Omental fat pad (tissue), 4 donors: Measurements from ENCODE around the gene PITX1. TPM values are rescaled to one million over a fixed set of nuclear protein-coding genes. Genes with fewer than 3 reads are reported as not detected.

Experiments
- ATAC-seq: fragments of 150-250 bp; one replicate; pipeline ENCODE4 v1.9.1; 2016; ENCODE audit warnings: mild to moderate bottlenecking, moderate library complexity; ENCODE audit not compliant: low FRiP score
- DNase-seq: peaks from one replicate; pipeline ENCODE4 v3.0.0-alpha.2; 2019; ENCODE audit warnings: low spot score
- CTCF ChIP-seq, 3 donors: fragments of 450-650 bp; IDR thresholded peaks; one replicate each; pipeline ENCODE4 v1.5.1; 2016 to 2017; ENCODE audit warnings: antibody characterized with exemption in 3 of 3, mild to moderate bottlenecking in 3 of 3, moderate library complexity in 2 of 3
- total RNA-seq, 4 donors: library from RNA; depleted of rRNA; stranded (reverse); fragments of >200 nt; gene quantifications; one replicate each; pipeline ENCODE4 v1.1.0, GENCODE V29; 2016

The PITX1 gene
- total RNA-seq, 4 donors from 2014 or later, result 0.74 to 3.7 (median 1.2) TPM; not detected in 1

GRCh38 chr5:135067587-135067986, 33.6 kb upstream of the PITX1 start:
- no peak for DNase-seq
- ATAC-seq, result no peak
- TF ChIP-seq CTCF (IDR thresholded peaks at IDR 0.05), result no peak

DNA sequence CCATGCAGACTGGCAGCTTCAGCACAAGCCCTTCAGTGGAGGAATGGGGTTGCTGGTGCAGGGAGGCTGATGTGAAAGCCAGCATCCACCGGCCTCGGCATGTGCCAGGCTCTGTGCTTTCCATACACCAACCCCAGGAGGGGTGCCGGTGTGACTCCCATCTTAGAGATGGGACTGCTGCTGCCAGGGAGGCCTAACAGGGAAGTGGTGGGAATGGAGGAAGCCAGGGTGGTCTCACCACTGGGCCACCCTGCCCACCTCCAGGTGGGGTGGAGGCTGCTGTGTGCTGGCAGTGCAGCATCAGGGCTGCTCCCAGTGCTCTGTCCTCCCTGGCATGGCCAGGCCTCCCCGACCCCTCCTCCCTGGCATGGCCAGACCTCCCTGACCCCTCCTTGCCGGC, 32.8 kb upstream of the PITX1 start:
- DNase-seq, result no peak
- ATAC-seq, result no peak
- TF ChIP-seq CTCF (IDR thresholded peaks at IDR 0.05), result no peak

DNA sequence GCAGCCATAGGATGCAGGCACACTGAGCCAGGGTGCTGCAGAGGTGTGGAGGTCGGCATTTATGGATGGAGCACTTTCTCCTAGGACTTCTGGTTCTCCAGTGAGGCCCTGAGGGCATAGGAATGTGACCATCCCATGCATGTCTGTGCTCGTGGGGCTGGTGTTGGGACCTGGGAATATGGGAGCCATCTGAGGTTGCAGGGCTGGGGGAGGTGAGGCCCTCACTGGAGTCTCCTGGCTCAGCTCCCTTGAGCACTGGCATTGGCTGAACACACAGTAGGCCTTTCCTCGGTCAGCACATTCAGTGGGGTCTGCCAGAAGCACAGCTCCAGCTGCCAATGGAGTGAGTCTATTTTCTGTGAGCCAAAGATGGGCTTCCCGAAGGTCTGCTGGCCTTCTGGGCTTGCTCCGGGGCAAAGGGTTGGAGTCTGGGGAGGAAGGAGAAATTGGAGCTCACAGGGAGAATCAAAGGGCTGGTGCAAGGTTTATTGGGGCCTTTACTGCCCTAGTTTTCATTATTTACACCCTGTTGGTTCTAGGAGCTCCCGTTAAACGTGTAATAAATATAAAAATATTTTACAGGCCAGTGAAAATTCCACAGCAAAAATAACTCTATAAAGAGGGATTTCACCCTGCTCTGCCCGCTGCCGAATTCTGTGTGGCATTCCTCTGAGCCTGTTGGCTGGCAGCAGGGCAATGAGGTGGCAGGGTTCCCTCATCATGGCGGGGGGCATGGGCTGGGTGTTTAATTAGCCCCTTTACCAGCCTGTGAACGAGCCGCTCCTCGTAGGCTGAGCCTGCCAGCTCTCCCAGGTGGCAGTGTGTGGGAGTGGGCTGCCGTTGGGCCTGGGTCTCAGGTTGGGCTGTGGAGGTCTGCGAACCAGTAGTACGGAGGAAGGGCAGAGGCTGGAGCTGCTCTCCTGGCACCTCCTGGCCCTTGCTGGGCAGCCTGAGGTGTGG, 31.6 kb upstream of the PITX1 start:
- TF ChIP-seq CTCF (IDR thresholded peaks at IDR 0.05), result no peak

DNA sequence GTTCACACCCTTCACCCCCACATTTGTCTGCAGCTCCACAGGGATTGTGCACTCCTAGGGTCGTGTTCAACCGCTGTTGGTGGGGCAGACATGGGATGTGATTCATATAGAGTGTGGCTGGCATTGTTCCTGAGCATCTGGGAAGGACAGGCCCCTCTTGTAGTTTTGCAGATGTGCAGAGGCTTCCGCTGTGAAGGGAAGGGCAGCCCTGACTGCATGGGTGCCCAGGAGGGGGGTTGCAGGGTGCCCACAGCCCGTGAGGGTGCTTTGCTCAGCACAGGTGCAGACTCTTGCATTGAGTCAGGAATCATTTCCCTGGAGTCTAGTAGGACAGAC, 30.2 kb upstream of the PITX1 start:
- no peak for TF ChIP-seq CTCF (IDR thresholded peaks at IDR 0.05)
- DNase-seq (no peak), ATAC-seq (no peak)

More for the DNA sequence above, 31.6 kb upstream of the PITX1 start:
- DNase-seq (no peak), ATAC-seq (no peak)

- ATAC-seq (no peak), DNase-seq (no peak)
- TF ChIP-seq CTCF (IDR thresholded peaks at IDR 0.05), result no peak
These were observed 29.6 kb upstream of the PITX1 start for GRCh38 chr5:135063511-135064234.

DNA sequence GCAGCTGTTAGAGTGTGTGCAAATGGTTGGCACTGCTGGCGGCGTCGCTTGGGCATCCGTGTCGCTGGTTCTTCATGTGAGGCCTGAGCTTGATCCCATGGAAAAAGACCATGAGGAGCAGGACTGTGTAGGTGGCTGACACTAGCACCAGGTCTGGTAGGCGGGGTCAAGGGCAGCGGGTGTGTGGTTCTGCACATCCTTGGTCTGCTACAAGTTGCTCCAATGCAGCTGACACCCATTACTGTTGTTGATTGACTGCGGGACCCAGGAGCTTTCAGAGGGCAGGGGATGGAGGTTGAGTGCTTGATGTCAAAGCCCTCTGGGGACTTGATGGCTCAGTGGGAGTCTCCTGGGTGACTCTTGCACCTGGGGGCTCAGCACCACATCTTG, 29.0 kb upstream of the PITX1 start:
- ATAC-seq (no peak), DNase-seq (no peak)

More for the DNA sequence above, 29.0 kb upstream of the PITX1 start:
- TF ChIP-seq CTCF (IDR thresholded peaks at IDR 0.05), result no peak
